Left ventricle myocardium superior (tissue), 1 donor: Measurements from ENCODE around the gene MT1E. TPM values are rescaled to one million over a fixed set of nuclear protein-coding genes. Genes with fewer than 3 reads are reported as not detected.

Source experiments
- ATAC-seq: fragments of 200-7000 bp; cut with Tn5 transposase; one replicate; pipeline ENCODE4 v1.9.1; 2020; ENCODE audit warnings: mild to moderate bottlenecking, moderate library complexity
- DNase-seq: peaks from one replicate; pipeline ENCODE4 v3.0.0-alpha.2; 2020
- intact Hi-C: fragments of 100-400 bp; cut with micrococcal nuclease; formaldehyde crosslinking; loops from one replicate; pipeline ENCODE4 v1.11.0; 2022
- total RNA-seq: library from RNA; stranded (reverse); fragmentation: NEBNext Ultra II Directional; extraction: Animal tissue kit (Norgen Biotek cat#: 25700); gene quantifications from one replicate; pipeline ENCODE4 v1.2.1, GENCODE V29; 2021
- donor health status: DM: no; HTN: yes; CAD: no; lungs with severe emphysema.

Gene MT1E
- total RNA-seq, 1 donor from 2014 or later: 123 TPM

DNA sequence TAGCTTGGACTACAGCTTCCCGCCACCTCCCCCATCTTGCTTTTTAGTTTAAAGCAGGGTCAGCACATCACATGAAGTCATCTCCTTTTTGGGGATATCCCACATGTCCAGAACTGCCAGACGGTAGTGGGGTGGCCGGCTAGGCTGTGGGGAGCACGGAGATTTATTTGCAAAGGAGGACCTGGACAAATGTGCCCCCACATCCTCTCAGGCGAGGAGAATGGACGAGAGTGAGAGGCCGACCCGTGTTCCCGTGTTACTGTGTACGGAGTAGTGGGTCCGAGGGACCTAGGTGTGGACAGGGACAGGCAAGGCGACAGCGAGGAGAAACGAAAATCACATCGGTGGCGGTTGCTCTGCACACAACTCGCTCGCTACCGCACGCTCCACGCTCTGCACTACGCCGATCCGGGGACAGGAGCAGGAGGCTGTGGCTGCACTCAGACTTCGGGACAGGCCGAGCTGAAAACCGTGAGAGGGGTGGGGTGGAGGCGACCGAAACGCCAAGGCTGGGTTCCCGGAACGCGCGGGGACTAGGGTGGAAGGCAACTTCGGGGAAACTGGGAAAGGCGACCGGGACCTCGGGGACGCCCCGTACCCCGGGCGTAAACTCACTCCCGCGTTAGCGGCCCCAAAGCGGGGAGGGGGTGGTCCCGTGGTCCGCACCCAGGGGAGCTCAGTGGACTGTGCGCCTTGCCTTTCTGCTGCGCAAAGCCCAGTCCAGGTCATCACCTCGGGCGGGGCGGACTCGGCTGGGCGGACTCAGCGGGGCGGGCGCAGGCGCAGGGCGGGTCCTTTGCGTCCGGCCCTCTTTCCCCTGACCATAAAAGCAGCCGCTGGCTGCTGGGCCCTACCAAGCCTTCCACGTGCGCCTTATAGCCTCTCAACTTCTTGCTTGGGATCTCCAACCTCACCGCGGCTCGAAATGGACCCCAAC, 12.5 kb downstream of the MT1E start, which contains the start of gene MT1A:
Gene MT1A (plus strand): TSS at position 853 of the 937 bp plus-strand sequence. CDS start 73 bp downstream, at position 926.
- peak; percentile 90 for DNase-seq
- ATAC-seq: peak; percentile 93
- intact Hi-C loops: no loop called here

DNA sequence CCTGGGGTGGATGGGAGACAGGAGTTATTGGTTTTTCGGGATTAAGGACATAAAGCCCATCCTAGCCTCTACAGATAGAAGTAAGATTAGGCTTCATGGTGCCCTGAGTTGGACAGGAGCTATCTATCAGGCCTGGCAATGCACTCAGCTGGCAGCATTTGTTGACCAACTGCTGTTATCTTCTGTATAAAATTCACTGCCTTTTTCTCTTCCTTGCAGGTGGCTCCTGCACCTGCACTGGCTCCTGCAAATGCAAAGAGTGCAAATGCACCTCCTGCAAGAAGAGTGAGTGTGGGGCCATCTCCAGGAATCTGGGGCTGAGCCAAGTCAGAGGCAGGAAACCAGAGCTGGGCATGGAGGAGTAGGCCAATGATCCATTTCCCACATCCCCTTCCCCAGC, 13.5 kb downstream of the MT1E start:
- ATAC-seq: no peak
- intact Hi-C loops: no loop called here
- DNase-seq: no peak

DNA sequence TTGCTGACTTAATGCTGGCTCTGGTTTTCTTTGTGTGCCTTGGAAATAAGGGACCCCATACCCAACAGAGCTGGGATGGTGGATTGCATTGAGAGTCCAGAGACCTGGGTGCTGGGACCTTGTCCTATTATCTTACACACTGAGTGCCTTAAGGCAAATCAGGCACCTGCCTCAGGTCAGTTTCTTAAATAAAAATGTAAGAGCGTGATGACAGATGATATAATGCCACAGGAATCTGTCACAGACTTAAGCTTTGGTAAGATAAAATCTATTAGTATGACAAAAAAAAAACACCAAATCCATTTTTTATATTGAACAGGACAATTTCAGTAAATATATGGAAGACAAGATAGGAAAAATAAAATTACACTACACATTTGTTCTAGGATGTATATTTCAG, 14.5 kb downstream of the MT1E start:
- no peak for ATAC-seq
- DNase-seq: no peak
- intact Hi-C loops: no loop called here

DNA sequence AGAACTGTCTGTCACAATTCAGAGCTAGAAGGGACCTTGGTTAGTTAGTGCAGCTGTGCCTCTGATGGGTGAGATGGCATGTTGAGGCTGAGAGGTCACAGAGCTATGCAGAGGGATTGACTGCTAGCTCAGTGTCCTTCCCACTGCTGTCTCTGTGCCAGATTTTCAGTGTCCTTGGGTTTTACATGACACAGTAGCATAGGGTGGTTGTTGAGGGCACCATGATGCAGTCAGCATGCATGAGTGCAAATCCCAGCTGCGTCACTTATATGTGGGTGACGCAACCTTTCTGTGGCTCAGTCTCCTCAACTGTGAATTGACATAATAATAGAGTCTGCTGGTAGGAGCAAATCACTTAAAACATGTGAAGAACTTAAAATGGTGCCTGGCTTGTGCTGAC, 15.6 kb downstream of the MT1E start:
- intact Hi-C loops: no loop called here
- no peak for DNase-seq
- no peak for ATAC-seq

DNA sequence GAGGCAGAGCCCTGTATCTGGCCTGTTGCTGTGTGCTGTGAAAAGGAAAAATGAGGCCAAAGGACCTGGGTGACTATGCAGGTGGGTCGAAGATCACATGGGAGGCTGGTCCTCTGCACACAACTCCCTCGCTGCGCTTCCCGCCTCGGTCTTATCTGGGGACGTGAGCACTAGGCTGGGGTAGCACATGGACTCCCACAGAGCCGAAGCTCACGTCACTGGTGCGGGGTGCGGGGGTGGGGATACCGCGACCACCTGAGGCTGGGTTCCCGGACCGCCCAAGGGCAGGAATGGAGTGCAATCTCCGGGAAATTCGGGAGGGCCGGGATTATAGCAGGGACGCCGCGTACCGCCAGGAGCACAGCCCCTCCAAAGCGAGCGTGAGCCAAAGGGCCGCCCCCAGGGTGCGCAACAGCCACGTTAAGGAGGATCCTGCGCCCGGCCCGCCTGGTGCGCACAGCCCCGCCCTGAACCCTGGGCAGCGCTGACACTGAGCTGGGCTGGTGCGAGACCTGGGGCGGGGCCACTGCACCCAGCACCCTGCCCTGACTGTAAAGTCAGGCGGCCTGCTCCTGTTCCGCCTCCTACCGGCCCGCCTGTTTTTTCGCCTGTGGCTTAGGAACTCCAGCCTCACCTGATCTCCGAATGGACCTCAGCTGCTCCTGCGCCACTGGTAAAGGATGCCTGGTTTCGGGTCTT, 17.6 kb downstream of the MT1E start:
- DNase-seq: peak; percentile 82
- intact Hi-C loops: no loop called here
- ATAC-seq: peak; percentile 92

DNA sequence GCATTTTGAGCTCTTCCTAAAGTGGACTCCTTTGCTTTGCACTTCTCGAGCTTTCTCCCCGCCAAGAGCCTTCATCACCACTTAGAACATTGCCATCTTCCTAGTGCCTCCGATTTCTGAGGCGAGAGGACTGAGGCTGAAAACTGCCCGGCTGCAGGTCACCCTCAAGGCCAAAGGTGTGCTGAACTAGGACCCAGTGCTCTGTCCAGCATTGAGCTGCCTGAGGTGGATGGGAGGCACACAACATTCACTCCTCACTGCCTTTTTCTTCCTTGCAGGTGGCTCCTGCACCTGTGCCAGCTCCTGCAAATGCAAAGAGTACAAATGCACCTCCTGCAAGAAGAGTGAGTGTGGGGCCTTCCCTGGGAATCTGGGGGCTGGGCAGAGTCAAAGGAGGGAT, 18.3 kb downstream of the MT1E start:
- ATAC-seq (no peak), DNase-seq (no peak)
- intact Hi-C loops: no loop called here

DNA sequence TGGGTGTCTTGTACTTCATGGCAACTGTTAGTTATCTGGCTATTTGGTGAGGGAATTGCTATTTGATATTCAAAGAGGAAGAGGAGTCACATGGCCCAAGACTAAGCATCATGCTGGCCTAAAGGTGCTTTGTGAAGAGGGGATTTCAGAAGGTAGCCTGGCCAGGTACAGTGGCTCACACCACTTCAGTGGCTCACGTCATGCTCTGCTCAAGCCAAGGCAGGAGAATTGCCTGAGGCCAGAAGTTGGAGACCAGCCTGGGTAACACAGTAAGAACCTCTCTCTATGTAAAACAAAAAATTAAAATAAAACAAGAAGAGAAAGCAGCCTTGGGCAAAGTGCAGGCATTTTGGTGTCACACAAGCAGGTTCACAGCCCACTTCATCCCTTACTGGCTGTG, 19.7 kb downstream of the MT1E start:
- intact Hi-C loops: no loop called here
- DNase-seq (no peak), ATAC-seq (no peak)

DNA sequence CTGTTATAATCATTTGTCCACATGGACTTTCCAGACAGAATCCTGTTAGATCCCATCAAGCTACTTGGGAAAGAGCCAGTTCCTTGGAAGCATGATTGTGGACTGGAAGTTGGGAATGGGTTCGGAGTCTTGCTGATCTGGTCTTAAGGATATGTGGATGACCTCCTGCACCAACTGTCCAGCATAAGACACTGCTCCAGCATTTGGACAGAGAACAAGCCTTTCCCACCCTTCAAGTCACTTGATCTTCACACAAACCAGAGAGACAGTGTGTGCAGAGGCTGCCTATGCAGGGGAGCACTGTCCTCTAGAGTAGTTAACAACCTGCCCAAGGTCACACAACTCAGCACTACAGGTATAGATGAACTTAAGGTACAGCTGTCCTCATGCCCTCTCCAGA, 20.3 kb downstream of the MT1E start:
- intact Hi-C loops: no loop called here
- ATAC-seq (no peak), DNase-seq (no peak)

DNA sequence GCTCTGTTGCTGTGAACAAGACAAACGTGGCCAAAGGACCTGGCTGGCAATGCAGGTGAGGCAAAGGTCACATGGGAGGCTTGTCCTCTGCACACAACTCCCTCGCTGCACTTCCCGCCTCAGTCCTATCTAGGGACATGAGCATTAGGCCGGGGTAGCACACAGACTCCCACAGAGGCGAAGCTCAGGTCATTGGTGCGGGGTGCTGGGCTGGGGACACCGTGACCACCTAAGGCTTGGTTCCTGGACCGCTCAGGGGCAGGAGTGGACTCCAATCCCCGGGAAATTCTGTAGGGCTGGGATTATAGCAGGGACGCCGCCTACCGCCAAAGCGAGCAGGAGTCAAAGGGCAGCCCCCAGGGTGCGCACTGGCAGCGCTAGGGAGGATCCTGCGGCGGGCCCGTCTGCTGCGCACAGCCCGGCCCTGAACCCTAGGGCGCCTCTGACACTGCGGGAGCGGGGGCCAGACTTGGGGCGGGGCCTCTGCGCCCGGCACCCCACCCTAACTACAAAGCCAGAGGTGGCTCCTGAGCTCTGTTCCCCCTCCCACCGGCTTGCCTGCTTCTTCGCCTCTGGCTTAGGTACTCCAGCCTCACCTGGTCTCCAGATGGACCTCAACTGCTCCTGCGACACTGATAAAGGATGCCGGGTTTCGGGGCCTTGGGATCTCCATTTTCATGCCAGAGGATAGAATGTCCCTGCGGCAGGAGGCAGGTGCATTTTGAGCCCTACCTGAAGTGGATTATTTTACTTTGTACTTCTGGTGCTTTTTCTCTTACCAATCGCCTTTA, 22.3 kb downstream of the MT1E start:
- DNase-seq: no peak
- intact Hi-C loops: no loop called here
- no peak for ATAC-seq

DNA sequence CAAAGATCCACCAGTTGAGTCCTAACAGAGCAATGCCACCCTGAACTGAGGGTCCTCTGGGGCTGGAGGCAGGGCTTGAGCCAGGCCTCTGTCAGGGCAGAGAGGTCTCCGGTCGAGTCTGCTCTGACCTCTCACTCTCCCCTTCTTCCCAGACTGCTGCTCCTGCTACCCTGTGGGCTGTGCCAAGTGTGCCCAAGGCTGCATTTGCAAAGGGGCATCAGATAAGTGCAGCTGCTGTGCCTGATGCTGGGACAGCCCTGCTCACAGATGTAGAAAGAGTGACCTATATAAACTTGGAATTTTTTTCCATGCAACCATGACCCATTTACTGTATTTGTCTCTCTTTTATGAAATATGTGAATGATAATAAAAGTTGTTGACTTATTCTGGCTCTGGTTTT, 23.7 kb downstream of the MT1E start:
- intact Hi-C loops: no loop called here
- no peak for ATAC-seq
- no peak for DNase-seq

DNA sequence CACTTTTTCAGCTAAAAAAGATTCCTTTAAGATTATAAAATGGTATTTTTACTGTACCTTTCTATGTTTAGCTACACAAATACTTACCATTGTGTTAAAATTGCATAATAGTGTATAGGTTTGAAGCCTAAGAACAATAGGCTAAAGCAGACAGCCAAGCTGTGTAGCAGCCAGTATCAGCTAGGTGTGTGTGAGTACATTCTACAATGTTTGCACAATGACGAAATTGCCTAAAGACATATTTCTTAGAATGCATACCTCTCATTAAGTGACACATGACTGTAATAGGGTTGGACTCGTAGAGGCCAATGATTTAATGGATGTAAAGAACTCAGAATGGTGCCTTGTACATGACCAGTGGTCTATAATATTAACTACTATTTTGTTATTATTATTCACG, 24.2 kb downstream of the MT1E start:
- no peak for DNase-seq
- intact Hi-C loops: no loop called here
- no peak for ATAC-seq

DNA sequence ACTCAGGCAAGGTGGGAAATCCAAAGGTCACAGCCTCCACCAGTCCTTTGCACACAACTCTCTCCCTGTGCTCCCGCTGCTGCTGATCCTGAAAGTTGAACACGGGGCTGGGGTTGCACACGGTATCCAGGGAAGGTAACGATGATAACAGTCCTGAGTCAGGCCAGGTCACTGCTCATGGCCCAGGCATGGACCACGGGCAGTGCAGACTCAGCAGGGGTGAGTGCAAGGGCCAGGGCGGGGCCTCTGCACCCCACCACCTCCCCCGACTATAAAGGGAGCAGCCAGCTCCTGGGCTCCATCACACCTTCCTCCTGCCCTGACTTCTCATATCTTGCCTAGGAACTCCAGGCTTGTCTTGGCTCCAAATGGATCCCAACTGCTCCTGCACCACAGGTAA, 26.0 kb downstream of the MT1E start, which contains the start of gene MT1B:
Gene MT1B (plus strand): TSS at position 301 of the 400 bp plus-strand sequence. CDS start 68 bp downstream, at position 369.
- no peak for ATAC-seq
- intact Hi-C loops: no loop called here
- no peak for DNase-seq

DNA sequence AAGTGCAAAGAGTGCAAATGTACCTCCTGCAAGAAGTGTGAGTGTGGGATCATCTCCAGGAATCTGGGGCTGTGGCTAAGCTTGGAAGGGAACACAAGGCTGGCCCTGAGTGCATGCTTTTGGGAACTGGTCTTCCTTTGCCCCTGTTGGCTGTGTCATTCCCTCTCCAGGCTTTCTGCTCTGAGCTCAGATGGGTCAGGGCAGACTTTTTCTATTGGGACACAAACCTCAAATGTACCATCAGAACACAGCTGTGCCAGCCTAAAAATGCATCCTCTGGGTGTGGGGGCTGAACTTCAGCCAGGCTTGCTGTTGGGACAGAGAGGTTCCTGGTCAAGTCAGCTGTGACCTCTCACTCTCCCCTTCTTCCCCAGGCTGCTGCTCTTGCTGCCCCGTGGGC, 27.0 kb downstream of the MT1E start:
- ATAC-seq (no peak), DNase-seq (no peak)
- intact Hi-C loops: no loop called here

DNA sequence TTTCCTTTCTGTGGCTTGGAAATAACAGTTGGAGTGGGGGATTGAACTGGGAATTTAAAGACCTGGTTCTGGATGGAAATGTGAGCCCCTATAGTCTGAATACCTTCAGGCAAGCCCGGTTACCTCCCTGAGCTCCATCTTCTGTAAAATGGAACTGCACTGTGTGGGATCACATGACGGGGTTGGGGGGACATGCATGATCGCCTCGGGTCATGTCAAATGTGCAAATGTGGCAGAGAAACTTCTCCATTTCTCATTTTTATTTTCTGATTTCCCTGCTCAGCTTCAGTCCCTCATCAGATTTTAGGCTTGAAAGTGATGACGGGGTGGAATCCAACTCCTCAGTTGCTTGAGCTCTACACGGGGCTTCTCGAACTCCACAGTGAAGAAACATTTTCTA, 27.6 kb downstream of the MT1E start:
- ATAC-seq (no peak), DNase-seq (no peak)
- intact Hi-C loops: no loop called here

DNA sequence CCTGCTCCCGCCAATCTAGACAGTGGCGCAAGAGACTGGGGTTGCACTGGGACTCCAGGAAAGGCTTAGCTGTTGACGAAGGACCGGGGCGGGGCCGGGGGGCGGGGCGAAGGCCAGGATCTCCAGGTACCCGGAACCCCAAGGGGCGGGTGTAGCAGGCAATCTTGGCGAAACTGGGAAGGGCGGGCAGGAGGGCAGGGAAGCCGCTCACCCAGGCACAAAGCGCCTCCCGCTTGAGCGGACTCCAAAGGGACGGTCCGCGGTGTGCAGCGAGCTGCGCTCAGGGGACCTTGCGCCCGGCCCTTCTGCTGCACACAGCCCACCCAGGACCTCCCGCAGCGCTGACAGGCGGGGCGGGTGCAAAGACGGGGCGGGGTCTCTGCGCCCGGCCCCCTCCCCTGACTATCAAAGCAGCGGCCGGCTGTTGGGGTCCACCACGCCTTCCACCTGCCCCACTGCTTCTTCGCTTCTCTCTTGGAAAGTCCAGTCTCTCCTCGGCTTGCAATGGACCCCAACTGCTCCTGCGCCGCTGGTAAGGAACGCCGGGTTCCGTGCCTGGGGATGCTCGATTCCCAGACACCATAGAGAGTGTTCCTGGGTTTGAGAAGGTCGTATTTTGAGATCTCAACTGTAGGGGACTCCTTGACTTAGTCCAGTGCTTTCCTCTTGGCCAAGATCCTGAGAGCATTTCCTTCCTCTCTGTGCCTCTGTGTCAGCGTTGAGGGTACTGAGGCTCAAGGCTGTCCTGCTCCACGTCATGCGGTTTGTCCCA, 32.2 kb downstream of the MT1E start, which contains the start of gene MT1F:
Gene MT1F (plus strand): TSS at position 405 of the 772 bp plus-strand sequence. CDS start 100 bp downstream, at position 505.
- ATAC-seq (peak; percentile 92), DNase-seq (peak; percentile 75)
- intact Hi-C loops: no loop called here

DNA sequence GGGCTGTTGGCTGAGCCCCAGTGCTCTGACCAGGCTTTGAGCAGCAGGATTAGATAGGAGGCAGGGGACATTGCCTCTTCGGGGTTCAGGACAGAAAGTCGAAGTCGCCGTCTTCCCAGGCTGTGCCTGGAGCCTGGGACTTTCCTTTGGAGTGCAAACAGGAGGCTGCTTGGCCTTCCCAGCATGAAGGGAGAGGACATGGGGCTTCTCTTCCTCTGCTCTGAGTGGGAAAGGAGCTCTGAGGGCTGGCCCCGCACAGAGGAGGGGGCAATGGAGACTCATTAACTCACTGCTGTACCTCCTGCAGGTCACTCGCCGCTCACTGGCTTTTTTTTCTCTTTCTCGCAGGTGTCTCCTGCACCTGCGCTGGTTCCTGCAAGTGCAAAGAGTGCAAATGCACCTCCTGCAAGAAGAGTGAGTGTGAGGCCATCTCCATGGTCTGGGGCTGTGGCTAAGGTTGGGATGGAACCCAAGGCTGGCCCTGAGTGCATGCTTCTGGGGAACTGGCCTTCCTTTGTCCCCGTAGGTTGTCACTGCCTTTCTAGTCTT, 32.8 kb downstream of the MT1E start:
- no peak for ATAC-seq
- intact Hi-C loops: no loop called here
- DNase-seq: peak; percentile 63

DNA sequence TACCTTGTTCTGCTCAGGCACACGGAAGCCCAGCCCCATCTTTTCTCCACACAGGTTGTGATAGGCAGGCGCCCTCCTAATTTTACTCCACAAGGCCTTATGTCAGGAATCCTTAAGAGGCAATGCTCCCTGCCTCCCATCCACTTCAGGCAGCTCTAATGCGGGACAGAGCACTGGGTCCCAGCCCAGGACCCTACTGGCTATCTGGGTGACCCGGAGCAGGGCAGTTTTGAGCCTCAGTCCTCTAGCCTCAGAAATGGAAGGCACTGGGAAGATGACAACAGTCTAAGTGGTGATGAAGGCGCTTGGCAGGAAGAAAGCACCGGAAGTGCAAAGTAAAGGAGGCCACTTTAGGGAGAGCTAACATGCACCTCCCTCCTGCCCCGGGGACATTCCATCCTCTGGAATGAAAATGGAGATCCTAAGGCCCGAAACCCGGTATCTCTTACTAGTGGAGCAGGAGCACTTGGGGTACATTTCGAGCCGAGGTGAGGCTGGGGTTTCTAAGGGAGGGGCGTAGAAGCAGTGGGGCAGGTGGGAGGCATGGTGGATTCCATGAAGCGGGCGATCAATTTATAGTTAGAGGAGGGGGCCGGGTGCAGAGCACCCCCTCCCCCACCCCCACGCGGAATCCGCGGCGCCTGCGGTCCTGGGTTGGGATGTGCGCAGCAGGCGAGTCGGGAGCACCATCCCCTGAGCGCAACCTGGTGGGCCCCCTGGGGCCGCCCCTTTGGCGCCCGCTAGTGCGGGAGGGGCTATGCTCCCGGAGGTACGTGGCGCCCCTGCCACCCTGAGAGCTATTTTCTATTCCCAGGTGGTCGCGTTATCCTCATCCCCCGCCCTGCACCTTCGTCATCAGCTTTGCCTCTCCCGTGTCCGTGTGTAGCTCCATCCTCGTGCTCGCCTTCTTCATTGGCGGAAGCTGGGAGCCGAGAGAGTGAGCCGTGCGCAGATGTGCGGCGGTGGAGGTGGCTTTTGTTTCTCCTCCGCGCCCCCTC, 37.1 kb downstream of the MT1E start:
- no peak for DNase-seq
- no peak for ATAC-seq
- intact Hi-C loops: no loop called here
